Smooth muscle cell (in vitro differentiated cells): ENCODE results near the gene KIF3C. TPM values are rescaled to one million over a fixed set of nuclear protein-coding genes. Genes with fewer than 3 reads are reported as not detected.

Experiments used
- DNase-seq: peaks from one replicate; lab custom pipeline; 2025; ENCODE audit not compliant: unreplicated experiment; lab: John Stamatoyannopoulos, UW
- H2AFZ ChIP-seq: fragments of 200-600 bp; sonication (generic); 2 replicates; pipeline ENCODE4 v1.6.0; 2016; ENCODE audit warnings: antibody characterized with exemption, low read depth, mild to moderate bottlenecking
- H3F3A ChIP-seq: fragments of 200-600 bp; sonication (generic); 2 replicates; pipeline ENCODE4 v1.6.0; 2017; ENCODE audit warnings: antibody characterized with exemption, low read depth
- H3K27ac ChIP-seq: fragments of 200-600 bp; sonication (generic); 2 replicates; pipeline ENCODE4 v1.5.1; 2016; ENCODE audit warnings: low read depth, mild to moderate bottlenecking
- H3K27me3 ChIP-seq: fragments of 200-600 bp; sonication (generic); 2 replicates; pipeline ENCODE4 v1.6.1; 2016; ENCODE audit warnings: low read depth, mild to moderate bottlenecking
- H3K36me3 ChIP-seq: fragments of 200-600 bp; sonication (generic); 2 replicates; pipeline ENCODE4 v1.5.1; 2016; ENCODE audit warnings: low read depth
- H3K4me1 ChIP-seq: fragments of 200-600 bp; sonication (generic); 2 replicates; pipeline ENCODE4 v1.5.1; 2016; ENCODE audit warnings: low read depth
- H3K4me2 ChIP-seq: fragments of 200-600 bp; sonication (generic); 2 replicates; pipeline ENCODE4 v1.6.0; 2016; ENCODE audit warnings: mild to moderate bottlenecking
- H3K4me3 ChIP-seq: fragments of 200-600 bp; sonication (generic); 2 replicates; pipeline ENCODE4 v1.5.1; 2016; ENCODE audit warnings: mild to moderate bottlenecking
- H3K79me2 ChIP-seq: fragments of 200-600 bp; sonication (generic); 2 replicates; pipeline ENCODE4 v1.6.0; 2016; ENCODE audit warnings: low read depth, mild to moderate bottlenecking
- H3K9ac ChIP-seq: fragments of 200-600 bp; sonication (generic); 2 replicates; pipeline ENCODE4 v1.6.0; 2016; ENCODE audit warnings: low read depth
- H3K9me3 ChIP-seq: fragments of 200-600 bp; sonication (generic); replicated peaks from 2 replicates; pipeline ENCODE4 v1.5.1; 2016; ENCODE audit warnings: low read depth
- H4K20me1 ChIP-seq: fragments of 200-600 bp; sonication (generic); 2 replicates; pipeline ENCODE4 v1.6.0; 2016; ENCODE audit warnings: low read depth
- CTCF ChIP-seq: fragments of 200-600 bp; sonication (generic); IDR thresholded peaks from 2 replicates; pipeline ENCODE4 v1.5.1; 2017; ENCODE audit warnings: borderline replicate concordance, mild to moderate bottlenecking, antibody characterized with exemption; ENCODE audit not compliant: insufficient read depth, poor library complexity, severe bottlenecking
- whole genome bisulfite sequencing: methylation state at CpG from one replicate; pipeline ENCODE4 v1.1.7; 2016; ENCODE audit warnings: low lambda C conversion rate; 5-methylcytosine and 5-hydroxymethylcytosine counted together
- polyA plus RNA-seq: library from polyadenylated mRNA; unstranded; fragments of >200 nt; fragmentation: Nextera tagmentation; extraction: Ambion mirVana; gene quantifications from 2 replicates; pipeline ENCODE4 v1.2.1, GENCODE V29; 2016
- small RNA-seq: library from RNA; depleted of rRNA; stranded (forward); fragments of <200 nt; gene quantifications from one replicate; pipeline ENCODE3, GENCODE V24; 2014
- total RNA-seq: library from RNA; depleted of rRNA; stranded (reverse); fragments of >200 nt; gene quantifications from 2 replicates; pipeline ENCODE4 v1.2.3, GENCODE V29; 2014

KIF3C gene
- total and polyA plus RNA-seq, 2 experiments from 2014 or later: 14.7 to 18.9 TPM

GRCh38 chr2:25879133-25879730 lies 103.1 kb downstream of the KIF3C start:
- TF ChIP-seq CTCF: no peak
- no peak overlapping the region for H2AFZ ChIP-seq

GRCh38 chr2:25878361-25879132 lies 103.8 kb downstream of the KIF3C start, which contains the start of gene ASXL2:
Gene ASXL2 (minus strand): TSS chr2:25878487. CDS start chr2:25878222, 265 bp downstream.
- Histone ChIP-seq H3K4me2 (peak within 1 kb of the TSS; percentile 92), H3K36me3 (no peaks in the 10 kb centered on the region), H4K20me1 (peaks cover 37% of the 10 kb centered on the region), H3F3A (no peaks in the 10 kb centered on the region), H3K4me3 (peak within 1 kb of the TSS; percentile 82), H3K4me1 (peaks cover 19% of the 10 kb centered on the region), H3K79me2 (peaks cover 37% of the 10 kb centered on the region), H3K27me3 (no peaks in the 10 kb centered on the region), H3K9ac (peak within 1 kb of the TSS; percentile 97), H2AFZ (peak within 1 kb of the TSS; percentile 85), H3K27ac (peak within 1 kb of the TSS; percentile 98), H3K9me3 (no peaks in the 10 kb centered on the region)
- DNase-seq: peak; percentile 83
- TF ChIP-seq CTCF: no peak
- WGBS: 4% methylated on average over 53 of the region's 56 CpGs

More at GRCh38 chr2:25879133-25879730, 103.1 kb downstream of the KIF3C start:
- H3K27me3 ChIP-seq: no peaks in the 10 kb centered on the region
- H3K4me3 ChIP-seq: peak overlapping the region; percentile 82
- no peaks in the 10 kb centered on the region for H3F3A ChIP-seq
- H3K9me3 ChIP-seq: no peaks in the 10 kb centered on the region
- H3K9ac ChIP-seq: peak overlapping the region; percentile 76
- H3K36me3 ChIP-seq: no peaks in the 10 kb centered on the region
- WGBS: 58% methylated on average over 5 of the region's 5 CpGs
- peaks cover 19% of the 10 kb centered on the region for H3K4me1 ChIP-seq
- DNase-seq: no peak
- H3K4me2 ChIP-seq: peak overlapping the region; percentile 88
- H3K79me2 ChIP-seq: peaks cover 30% of the 10 kb centered on the region
- peaks cover 30% of the 10 kb centered on the region for H4K20me1 ChIP-seq
- H3K27ac ChIP-seq: peak overlapping the region; percentile 98

GRCh38 chr2:25877431-25878360 lies 104.6 kb downstream of the KIF3C start:
- Histone ChIP-seq H2AFZ (peak overlapping the region; percentile 85), H3K27me3 (no peaks in the 10 kb centered on the region), H4K20me1 (peaks cover 46% of the 10 kb centered on the region), H3K9ac (peak overlapping the region; percentile 97), H3K4me1 (peaks cover 19% of the 10 kb centered on the region), H3K4me2 (peak overlapping the region; percentile 92), H3F3A (no peaks in the 10 kb centered on the region), H3K36me3 (no peaks in the 10 kb centered on the region), H3K79me2 (peaks cover 46% of the 10 kb centered on the region), H3K27ac (peak overlapping the region; percentile 98), H3K9me3 (no peaks in the 10 kb centered on the region), H3K4me3 (peak overlapping the region; percentile 82)
- peak; percentile 48 for DNase-seq
- TF ChIP-seq CTCF: no peak
- WGBS: 2% methylated on average over 59 of the region's 64 CpGs

Small RNA genes within 50 kb of the gene (small RNA-seq; reads per million reads assigned to genes)
- not detected for gene NDUFB4P4
- gene UQCRHP2: not detected

Other genes with a start within 250 kb of the KIF3C start
- gene ASXL2, start 104.0 kb downstream of the KIF3C start, total RNA-seq: 10.1 and 13.2 TPM in 2 replicates
- 4.1 and 7.6 TPM in 2 replicates for gene ASXL2, start 104.0 kb downstream of the KIF3C start, polyA plus RNA-seq
- gene RAB10, start 51.6 kb upstream of the KIF3C start, total RNA-seq: 121 and 149 TPM in 2 replicates
- 101 and 111 TPM in 2 replicates for gene RAB10, start 51.6 kb upstream of the KIF3C start, polyA plus RNA-seq
- 2.6 and 2.9 TPM in 2 replicates for gene GAREM2, start 190.6 kb upstream of the KIF3C start, total RNA-seq
- 12.2 and 16.2 TPM in 2 replicates for gene GAREM2, start 190.6 kb upstream of the KIF3C start, polyA plus RNA-seq